GM12878 (cell line): ENCODE data around the gene TBL1XR1. TPM values are rescaled to one million over a fixed set of nuclear protein-coding genes. Genes with fewer than 3 reads are reported as not detected.

ENCODE experiments used
- ATAC-seq: fragments of 200-7000 bp; cut with Tn5 transposase; 3 replicates; pipeline ENCODE4 v1.9.1; 2020; ENCODE audit warnings: mild to moderate bottlenecking, moderate library complexity
- BruUV-seq: library from RNA; stranded (reverse); fragments of 400-500 nt; replicated peaks from 2 replicates; lab custom pipeline; 2021; lab: Mats Ljungman, UMichigan
- CTCF ChIA-PET: fragments of 300-600 bp; sonication (Branson Sonifier 250); formaldehyde crosslinking; extraction: SDS; loops from one replicate; lab custom pipeline; 2021; ENCODE audit warnings: inconsistent platforms; lab: Yijun Ruan, JAX
- POLR2A ChIA-PET: fragments of 350-600 bp; formaldehyde crosslinking; extraction: SDS; loops from one replicate; lab custom pipeline; 2021; ENCODE audit warnings: inconsistent platforms; lab: Charles Lee
- RAD21 ChIA-PET: fragments of 300-600 bp; sonication (Branson Sonifier 250); formaldehyde crosslinking; loops from one replicate; lab custom pipeline; 2023; ENCODE audit warnings: antibody characterized with exemption; ENCODE audit not compliant: unreplicated experiment; lab: Charles Lee
- SMC1A ChIA-PET: fragments of 300-600 bp; sonication (Branson Sonifier 250); formaldehyde crosslinking; loops from one replicate; lab custom pipeline; 2023; ENCODE audit not compliant: unreplicated experiment, uncharacterized antibody; lab: Charles Lee
- DNase-seq: peaks from one replicate; pipeline ENCODE4 v3.0.0-alpha.2; 2011; ENCODE audit warnings: low read depth, low spot score
- FAIRE-seq: peaks from 3 replicates; lab custom pipeline; 2011; peaks lifted over from hg19 to GRCh38; lab: Jason Lieb, UNC
- H2AFZ ChIP-seq: 2 replicates; pipeline ENCODE4 v1.6.0; 2011; ENCODE audit warnings: low read depth, low read length, control low read depth; ENCODE audit not compliant: control insufficient read depth
- H3K27ac ChIP-seq: 2 replicates; pipeline ENCODE4 v1.5.1; 2011; ENCODE audit warnings: control low read depth; ENCODE audit not compliant: control insufficient read depth, insufficient read depth
- H3K27me3 ChIP-seq, 2 experiments: replicated peaks in 1 of 2; 2 replicates each; pipeline versions ENCODE4 v1.6.0 to v1.6.1; 2011; ENCODE audit warnings: low read length in 1 of 2; ENCODE audit not compliant: control insufficient read depth in 2 of 2, insufficient read depth in 2 of 2
- H3K36me3 ChIP-seq, 2 experiments: 2 replicates each; pipeline ENCODE4 v1.5.1; 2011; ENCODE audit warnings: low read length in 1 of 2; ENCODE audit not compliant: control insufficient read depth in 2 of 2, insufficient read depth in 2 of 2
- H3K4me1 ChIP-seq: 2 replicates; pipeline ENCODE4 v1.6.1; 2011; ENCODE audit warnings: mild to moderate bottlenecking, low read length, moderate library complexity, mixed read lengths; ENCODE audit not compliant: control insufficient read depth, insufficient read depth
- H3K4me2 ChIP-seq: 2 replicates; pipeline ENCODE4 v1.6.0; 2011; ENCODE audit warnings: control low read depth; ENCODE audit not compliant: control insufficient read depth, insufficient read depth
- H3K4me3 ChIP-seq: fragments of 200-600 bp; sonication (generic); 2 replicates; pipeline ENCODE4 v1.5.1; 2016
- H3K79me2 ChIP-seq: 2 replicates; pipeline ENCODE4 v1.6.0; 2011; ENCODE audit warnings: low read length; ENCODE audit not compliant: control insufficient read depth, insufficient read depth
- H3K9ac ChIP-seq: 2 replicates; pipeline ENCODE4 v1.8.0; 2011; ENCODE audit warnings: low read length, control low read depth, mixed read lengths; ENCODE audit not compliant: control insufficient read depth, insufficient read depth
- H3K9me3 ChIP-seq: replicated peaks from 3 replicates; pipeline ENCODE4 v1.5.1; 2011; ENCODE audit warnings: mild to moderate bottlenecking, low read length; ENCODE audit not compliant: control insufficient read depth, insufficient read depth
- H4K20me1 ChIP-seq: 2 replicates; pipeline ENCODE4 v1.6.0; 2011; ENCODE audit not compliant: control insufficient read depth, insufficient read depth
- CREM ChIP-seq: IDR thresholded peaks from 2 replicates; pipeline ENCODE4 v1.6.1; 2014; ENCODE audit warnings: antibody characterized with exemption, low read depth
- HDAC2 ChIP-seq: fragments of 200-600 bp; sonication (generic); IDR thresholded peaks from 2 replicates; pipeline ENCODE4 v1.6.1; 2017
- KAT2A ChIP-seq: conservative IDR thresholded peaks from 2 replicates; pipeline ENCODE4 v1.6.1; 2011; ENCODE audit warnings: low read depth, low read length; ENCODE audit not compliant: control insufficient read depth
- PML ChIP-seq: IDR thresholded peaks from 2 replicates; pipeline ENCODE4 v1.6.1; 2012; ENCODE audit warnings: low read length, inconsistent platforms
- RFX5 ChIP-seq: IDR thresholded peaks from 2 replicates; pipeline ENCODE4 v1.6.1; 2011; ENCODE audit warnings: low read depth, low read length, improper control_type of control experiment
- RUNX3 ChIP-seq: IDR thresholded peaks from 2 replicates; pipeline ENCODE4 v1.6.1; 2012; ENCODE audit warnings: low read length, inconsistent platforms
- SIN3A ChIP-seq: IDR thresholded peaks from 2 replicates; pipeline ENCODE4 v1.6.1; 2012; ENCODE audit warnings: low read depth, low read length, improper control_type of control experiment
- SUPT20H ChIP-seq: IDR thresholded peaks from 2 replicates; pipeline ENCODE4 v1.6.1; 2011; ENCODE audit warnings: low read depth, mild to moderate bottlenecking, low read length, moderate library complexity, borderline replicate concordance; ENCODE audit not compliant: control insufficient read depth
- WGBS: methylation state at CpG from one replicate; pipeline ENCODE4 v1.1.6; 2016; ENCODE audit warnings: low lambda C conversion rate; ENCODE audit not compliant: insufficient replicate concordance, insufficient coverage; ENCODE audit errors: missing lambda C conversion rate; 5-methylcytosine and 5-hydroxymethylcytosine counted together
- in situ Hi-C: fragments of 300-500 bp; cut with MboI; formaldehyde crosslinking; loops from 9 replicates; pipeline ENCODE4 v1.14.3; 2018; ENCODE audit warnings: mixed read lengths
- intact Hi-C: fragments of 100-400 bp; cut with micrococcal nuclease; formaldehyde crosslinking; loops from one replicate; pipeline ENCODE4 v1.14.2; 2022; ENCODE audit not compliant: unreplicated experiment
- polyA plus RNA-seq, 11 experiments: library from polyadenylated mRNA; depleted of rRNA in 4 of 11; unstranded in 6 of 11; stranded (reverse) in 5 of 11; fragments of >200 nt; fragmentation: Nextera tagmentation in 4 of 11; fragmentation: Illumina TruSeq in 1 of 11; extraction: Ambion mirVana in 4 of 11; extraction: Trizol in 1 of 11; gene quantifications; 1 replicate in 1 of 11; 2 replicates in 10 of 11; pipeline versions ENCODE4 v1.2.1 to v1.2.3, GENCODE V29; 2011 to 2016; ENCODE audit warnings: inconsistent platforms in 2 of 11, missing spikeins in 2 of 11, low read depth in 1 of 11
- total RNA-seq, 4 experiments: library from RNA; depleted of rRNA in 3 of 4; stranded (reverse); fragments of >200 nt in 3 of 4; fragmentation: Illumina TruSeq in 1 of 4; extraction: Trizol in 1 of 4; gene quantifications; 2 replicates each; pipeline versions ENCODE4 v1.2.1 to v1.2.3, GENCODE V29; 2013 to 2021

The TBL1XR1 gene
- total and polyA plus RNA-seq, 10 of the 15 experiments (the other 5 are each of a cell fraction or from before 2014, with no cell fraction given), result 13.0 to 115 (median 60.4) TPM

- TF ChIP-seq SUPT20H (no peak), KAT2A (no peak), CREM (no peak), SIN3A (no peak), HDAC2 (no peak), RFX5 (no peak)
Observed at GRCh38 chr3:177110895-177111294, 86.4 kb downstream of the TBL1XR1 start (continued).

GRCh38 chr3:177110386-177110785 lies 86.9 kb downstream of the TBL1XR1 start:
- intact Hi-C loops, result no loop called here
- peaks cover 5% of the 10 kb centered on the region; the same call in 1 of the 2 replicates for H4K20me1 ChIP-seq
- in situ Hi-C loops, result no loop called here
- H3K4me3 ChIP-seq, result no peak overlapping the region
- no TSS peak for BruUV-seq
- ATAC-seq (no peak; the same call in none of the 3 replicates), FAIRE-seq (no peak), DNase-seq (no peak)
- CTCF ChIA-PET, result interaction anchor here (0.6 kb wide), 1 partner anchor 41 kb away, joined by 5 read pairs; no protein-coding TSS in a partner anchor
- POLR2A ChIA-PET, result interaction anchor here (0.7 to 2.5 kb wide), 2 partner anchors 41 to 1869 kb away, joined by 3 to 6 read pairs; no protein-coding TSS in a partner anchor
- peaks cover 91% of the 10 kb centered on the region for H3K79me2 ChIP-seq
- SMC1A ChIA-PET, result interaction anchor here (1.3 to 1.9 kb wide), 5 partner anchors 11 to 41 kb away, joined by 5 to 8 read pairs (median 6); no protein-coding TSS in a partner anchor
- no peak overlapping the region for H3K27ac ChIP-seq
- no peak overlapping the region for H2AFZ ChIP-seq
- H3K9ac ChIP-seq, result no peak overlapping the region
- no peaks in the 10 kb centered on the region for H3K27me3 ChIP-seq
- peak overlapping the region; percentile 51; the same call in 1 of the 2 replicates for H3K4me2 ChIP-seq
- RAD21 ChIA-PET, result interaction anchor here (0.7 to 1.4 kb wide), 3 partner anchors 49 to 82 kb away, joined by 3 to 6 read pairs (median 3); no protein-coding TSS in a partner anchor
- no peaks in the 10 kb centered on the region; the same call in 1 of the 3 replicates for H3K9me3 ChIP-seq
- 17% methylated on average over 2 of the region's 2 CpGs for WGBS
- TF ChIP-seq PML, result no peak
- TF ChIP-seq RUNX3, result peak; percentile 47
- H3K4me1 ChIP-seq, result peaks cover 22% of the 10 kb centered on the region
- H3K36me3 ChIP-seq, result no peaks in the 10 kb centered on the region
